Activated T-cell treated with anti-CD3 and anti-CD28 coated beads, Interleukin-2, amount 50 U/mL, for 72 hours (primary cell): ENCODE data around the gene HRH2. TPM values are rescaled to one million over a fixed set of nuclear protein-coding genes. Genes with fewer than 3 reads are reported as not detected.
A peak's percentile ranks its signal among the peaks of the same experiment; 100 is the strongest.
"Not testable (repeated sequence)": the region's sequence is repeated elsewhere in the genome, so short reads cannot be mapped to it uniquely, and the experiment has no call there.

ENCODE experiments used
- ATAC-seq, 2 donors: fragments of 150-1000 bp; cut with Tn5 transposase; replicated peaks in 1 of 2; 2 replicates each; pipeline ENCODE4 v1.10.0; 2021; ENCODE audit warnings: moderate library complexity in 2 of 2, mild to moderate bottlenecking in 1 of 2
- DNase-seq, 2 donors: peaks; one replicate each; pipeline ENCODE4 v3.0.0; 2021 to 2022; ENCODE audit warnings: mixed read lengths in 1 of 2
- H3K27ac Mint-ChIP-seq: one replicate; pipeline ENCODE4 v1.8.0; 2022; ENCODE audit warnings: mild to moderate bottlenecking, moderate library complexity, mixed read lengths
- H3K27me3 Mint-ChIP-seq: one replicate; pipeline ENCODE4 v1.8.0; 2022; ENCODE audit warnings: low read depth, mixed read lengths
- H3K36me3 Mint-ChIP-seq, 2 donors: one replicate each; pipeline ENCODE4 v1.8.0; 2022; ENCODE audit warnings: mixed read lengths in 2 of 2, mild to moderate bottlenecking in 1 of 2; ENCODE audit not compliant: insufficient read depth in 2 of 2
- H3K4me1 Mint-ChIP-seq: one replicate; pipeline ENCODE4 v1.8.0; 2022; ENCODE audit warnings: low read depth, mixed read lengths
- H3K4me3 Mint-ChIP-seq, 2 donors: one replicate each; pipeline ENCODE4 v1.8.0; 2022; ENCODE audit warnings: mild to moderate bottlenecking in 2 of 2, mixed read lengths in 2 of 2, moderate library complexity in 2 of 2
- H3K9me3 Mint-ChIP-seq, 2 donors: one replicate each; pipeline ENCODE4 v1.8.0; 2022; ENCODE audit warnings: mixed read lengths in 2 of 2
- total RNA-seq, 2 donors: library from RNA; stranded (reverse); gene quantifications; one replicate each; pipeline ENCODE4 v1.2.3, GENCODE V29; 2022

Gene HRH2
- total RNA-seq, 2 donors from 2014 or later = 18.4 to 22.8 TPM

GRCh38 chr5:175627005-175627404, 30.9 kb upstream of the HRH2 start:
- DNase-seq (no peak), ATAC-seq (no peak)
- no peaks in the 10 kb centered on the region for H3K4me1 Mint-ChIP-seq
- H3K27ac Mint-ChIP-seq = no peak overlapping the region
- peaks cover 10 to 23% of the 10 kb centered on the region in 2 donors for H3K36me3 Mint-ChIP-seq
- H3K27me3 Mint-ChIP-seq = no peaks in the 10 kb centered on the region
- peaks cover 11 to 14% of the 10 kb centered on the region in 2 donors for H3K9me3 Mint-ChIP-seq
- no peak overlapping the region for H3K4me3 Mint-ChIP-seq

- H3K4me3 Mint-ChIP-seq = no peak overlapping the region
- peaks cover 11 to 14% of the 10 kb centered on the region in 2 donors for H3K9me3 Mint-ChIP-seq
- peaks cover 10 to 22% of the 10 kb centered on the region in 2 donors for H3K36me3 Mint-ChIP-seq
- DNase-seq = no peak
- no peaks in the 10 kb centered on the region for H3K4me1 Mint-ChIP-seq
- no peaks in the 10 kb centered on the region for H3K27me3 Mint-ChIP-seq
- no peak for ATAC-seq
- no peak overlapping the region for H3K27ac Mint-ChIP-seq
Measured at GRCh38 chr5:175627739-175628138, 30.1 kb upstream of the HRH2 start.

- DNase-seq = no peak
- Mint-ChIP-seq H3K9me3 (peaks cover 12 to 14% of the 10 kb centered on the region in 2 donors), H3K27me3 (no peaks in the 10 kb centered on the region), H3K4me1 (no peaks in the 10 kb centered on the region), H3K36me3 (peaks cover 10 to 20% of the 10 kb centered on the region in 2 donors), H3K4me3 (no peak overlapping the region), H3K27ac (no peak overlapping the region)
- no peak for ATAC-seq
Measured at GRCh38 chr5:175628668-175629067, 29.2 kb upstream of the HRH2 start.

- H3K36me3 Mint-ChIP-seq = peaks cover 10 to 20% of the 10 kb centered on the region in 2 donors
- no peak overlapping the region for H3K4me3 Mint-ChIP-seq
- H3K4me1 Mint-ChIP-seq = no peaks in the 10 kb centered on the region
- H3K27me3 Mint-ChIP-seq = no peaks in the 10 kb centered on the region
- peaks cover 12 to 14% of the 10 kb centered on the region in 2 donors for H3K9me3 Mint-ChIP-seq
- DNase-seq (no peak), ATAC-seq (no peak)
- no peak overlapping the region for H3K27ac Mint-ChIP-seq
Measured at GRCh38 chr5:175629261-175629660, 28.6 kb upstream of the HRH2 start.

GRCh38 chr5:175629793-175630192, 28.1 kb upstream of the HRH2 start:
- no peak for ATAC-seq
- H3K36me3 Mint-ChIP-seq = peaks cover 10 to 20% of the 10 kb centered on the region in 2 donors
- H3K27ac Mint-ChIP-seq = no peak overlapping the region
- no peak for DNase-seq
- peaks cover 12 to 14% of the 10 kb centered on the region in 2 donors for H3K9me3 Mint-ChIP-seq
- H3K4me3 Mint-ChIP-seq = no peak overlapping the region
- no peaks in the 10 kb centered on the region for H3K27me3 Mint-ChIP-seq
- H3K4me1 Mint-ChIP-seq = no peaks in the 10 kb centered on the region

- Mint-ChIP-seq H3K9me3 (peaks cover 0 to 3% of the 10 kb centered on the region in 2 donors), H3K27ac (no peak overlapping the region), H3K4me3 (no peak overlapping the region), H3K36me3 (no peaks in the 10 kb centered on the region), H3K4me1 (peaks cover 19% of the 10 kb centered on the region), H3K27me3 (no peaks in the 10 kb centered on the region)
- no peak for ATAC-seq
- no peak for DNase-seq
Measured at GRCh38 chr5:175635854-175636584, 21.9 kb upstream of the HRH2 start.

GRCh38 chr5:175638305-175638704, 19.6 kb upstream of the HRH2 start:
- Mint-ChIP-seq H3K9me3 (peaks cover 0 to 1% of the 10 kb centered on the region in 2 donors), H3K36me3 (no peaks in the 10 kb centered on the region), H3K27me3 (no peaks in the 10 kb centered on the region), H3K27ac (no peak overlapping the region), H3K4me1 (peaks cover 32% of the 10 kb centered on the region), H3K4me3 (no peak overlapping the region)
- ATAC-seq (no peak), DNase-seq (no peak)

GRCh38 chr5:175640106-175640775, 17.6 kb upstream of the HRH2 start:
- no peak for DNase-seq
- H3K27me3 Mint-ChIP-seq = no peaks in the 10 kb centered on the region
- no peaks in the 10 kb centered on the region for H3K9me3 Mint-ChIP-seq
- H3K4me1 Mint-ChIP-seq = peaks cover 32% of the 10 kb centered on the region
- ATAC-seq = peak; percentile 62 to 68
- no peak overlapping the region for H3K4me3 Mint-ChIP-seq
- H3K36me3 Mint-ChIP-seq = no peaks in the 10 kb centered on the region
- H3K27ac Mint-ChIP-seq = no peak overlapping the region

GRCh38 chr5:175642998-175643397, 14.9 kb upstream of the HRH2 start:
- DNase-seq = no peak
- Mint-ChIP-seq H3K4me1 (peaks cover 41% of the 10 kb centered on the region), H3K27ac (no peak overlapping the region), H3K4me3 (no peak overlapping the region), H3K9me3 (peaks cover 0 to 2% of the 10 kb centered on the region in 2 donors), H3K27me3 (no peaks in the 10 kb centered on the region), H3K36me3 (peaks cover 2 to 4% of the 10 kb centered on the region in 2 donors)
- peak; percentile 28 to 46 for ATAC-seq

GRCh38 chr5:175646251-175646650, 11.6 kb upstream of the HRH2 start:
- no peaks in the 10 kb centered on the region for H3K27me3 Mint-ChIP-seq
- H3K4me1 Mint-ChIP-seq = peaks cover 41% of the 10 kb centered on the region
- no peak overlapping the region for H3K27ac Mint-ChIP-seq
- H3K36me3 Mint-ChIP-seq = peaks cover 21 to 30% of the 10 kb centered on the region in 2 donors
- no peak overlapping the region for H3K4me3 Mint-ChIP-seq
- no peak for DNase-seq
- H3K9me3 Mint-ChIP-seq = peaks cover 12 to 16% of the 10 kb centered on the region in 2 donors
- ATAC-seq = no peak

- Mint-ChIP-seq H3K36me3 (peaks cover 24 to 30% of the 10 kb centered on the region in 2 donors), H3K27me3 (no peaks in the 10 kb centered on the region), H3K9me3 (peaks cover 14 to 18% of the 10 kb centered on the region in 2 donors), H3K4me3 (no peak overlapping the region), H3K4me1 (peaks cover 66% of the 10 kb centered on the region), H3K27ac (no peak overlapping the region)
- ATAC-seq (no peak), DNase-seq (no peak)
Measured at GRCh38 chr5:175649967-175650366, 7.9 kb upstream of the HRH2 start.

- DNase-seq, ATAC-seq, H3K4me3 Mint-ChIP-seq, H3K27me3 Mint-ChIP-seq: not testable (repeated sequence)
- Mint-ChIP-seq H3K4me1 (peaks cover 73% of the 10 kb centered on the region), H3K27ac (peak overlapping the region; percentile 20), H3K36me3 (peaks cover 24 to 30% of the 10 kb centered on the region in 2 donors), H3K9me3 (peaks cover 14 to 18% of the 10 kb centered on the region in 2 donors)
Measured at GRCh38 chr5:175650430-175651205, 7.3 kb upstream of the HRH2 start.
